Neural progenitor cell (in vitro differentiated cells): ENCODE data around the gene PPP4R3B.

Experiments used
- EZH2 ChIP-seq: fragments of 200-600 bp; sonication (generic); IDR thresholded peaks from 2 replicates; pipeline ENCODE4 v1.6.1; 2017; ENCODE audit warnings: antibody characterized with exemption, mild to moderate bottlenecking, moderate library complexity
- EZH2phosphoT487 ChIP-seq: fragments of 200-600 bp; sonication (generic); IDR thresholded peaks from 2 replicates; pipeline ENCODE4 v1.6.1; 2017; ENCODE audit warnings: antibody characterized with exemption
- TF ChIP-seq, protein P1 (sequence below): fragments of 200-600 bp; sonication (generic); IDR thresholded peaks from 2 replicates; pipeline ENCODE4 v1.5.1; 2017; ENCODE audit warnings: antibody characterized with exemption, mild to moderate bottlenecking

DNA sequence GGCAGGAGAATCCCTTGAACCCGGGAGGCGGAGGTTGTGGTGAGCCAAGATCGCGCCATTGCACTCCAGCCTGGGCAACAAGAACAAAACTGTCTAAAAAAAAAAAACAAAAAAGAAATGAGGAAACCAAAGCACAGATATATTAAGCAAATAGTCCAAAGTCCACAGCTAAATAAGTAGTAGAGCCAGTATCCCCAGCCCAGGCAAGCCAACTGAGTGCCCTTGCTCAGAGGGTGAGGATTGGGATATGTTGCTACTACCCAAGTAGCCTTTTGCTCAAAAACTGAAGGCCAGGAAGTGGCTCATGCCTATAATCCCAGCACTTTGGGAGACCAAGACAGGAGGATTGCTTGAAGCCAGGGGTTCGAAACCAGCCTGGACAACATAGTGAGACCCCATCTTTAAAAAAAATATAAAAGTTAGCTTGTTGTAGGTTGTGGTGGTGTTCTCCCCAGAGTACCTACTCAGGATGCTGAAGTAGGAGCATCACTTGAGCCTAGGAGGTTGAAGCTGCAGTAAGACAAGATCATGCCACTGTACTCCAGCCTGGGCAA lies 92.5 kb downstream of the PPP4R3B start:
- TF ChIP-seq, protein P1, sequence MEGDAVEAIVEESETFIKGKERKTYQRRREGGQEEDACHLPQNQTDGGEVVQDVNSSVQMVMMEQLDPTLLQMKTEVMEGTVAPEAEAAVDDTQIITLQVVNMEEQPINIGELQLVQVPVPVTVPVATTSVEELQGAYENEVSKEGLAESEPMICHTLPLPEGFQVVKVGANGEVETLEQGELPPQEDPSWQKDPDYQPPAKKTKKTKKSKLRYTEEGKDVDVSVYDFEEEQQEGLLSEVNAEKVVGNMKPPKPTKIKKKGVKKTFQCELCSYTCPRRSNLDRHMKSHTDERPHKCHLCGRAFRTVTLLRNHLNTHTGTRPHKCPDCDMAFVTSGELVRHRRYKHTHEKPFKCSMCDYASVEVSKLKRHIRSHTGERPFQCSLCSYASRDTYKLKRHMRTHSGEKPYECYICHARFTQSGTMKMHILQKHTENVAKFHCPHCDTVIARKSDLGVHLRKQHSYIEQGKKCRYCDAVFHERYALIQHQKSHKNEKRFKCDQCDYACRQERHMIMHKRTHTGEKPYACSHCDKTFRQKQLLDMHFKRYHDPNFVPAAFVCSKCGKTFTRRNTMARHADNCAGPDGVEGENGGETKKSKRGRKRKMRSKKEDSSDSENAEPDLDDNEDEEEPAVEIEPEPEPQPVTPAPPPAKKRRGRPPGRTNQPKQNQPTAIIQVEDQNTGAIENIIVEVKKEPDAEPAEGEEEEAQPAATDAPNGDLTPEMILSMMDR: no peak
- TF ChIP-seq EZH2phosphoT487 (no peak), EZH2 (no peak)
